22Rv1 (cell line): Measurements from ENCODE around the gene NPR1.

Experiments
- ZFX ChIP-seq: fragments of 450-650 bp; IDR thresholded peaks from 2 replicates; pipeline ENCODE4 v1.6.1; 2017; ENCODE audit warnings: antibody characterized with exemption, borderline replicate concordance
- TF ChIP-seq, protein P1 (sequence below): fragments of 450-650 bp; IDR thresholded peaks from 2 replicates; pipeline ENCODE4 v1.5.1; 2017; ENCODE audit warnings: mild to moderate bottlenecking

DNA sequence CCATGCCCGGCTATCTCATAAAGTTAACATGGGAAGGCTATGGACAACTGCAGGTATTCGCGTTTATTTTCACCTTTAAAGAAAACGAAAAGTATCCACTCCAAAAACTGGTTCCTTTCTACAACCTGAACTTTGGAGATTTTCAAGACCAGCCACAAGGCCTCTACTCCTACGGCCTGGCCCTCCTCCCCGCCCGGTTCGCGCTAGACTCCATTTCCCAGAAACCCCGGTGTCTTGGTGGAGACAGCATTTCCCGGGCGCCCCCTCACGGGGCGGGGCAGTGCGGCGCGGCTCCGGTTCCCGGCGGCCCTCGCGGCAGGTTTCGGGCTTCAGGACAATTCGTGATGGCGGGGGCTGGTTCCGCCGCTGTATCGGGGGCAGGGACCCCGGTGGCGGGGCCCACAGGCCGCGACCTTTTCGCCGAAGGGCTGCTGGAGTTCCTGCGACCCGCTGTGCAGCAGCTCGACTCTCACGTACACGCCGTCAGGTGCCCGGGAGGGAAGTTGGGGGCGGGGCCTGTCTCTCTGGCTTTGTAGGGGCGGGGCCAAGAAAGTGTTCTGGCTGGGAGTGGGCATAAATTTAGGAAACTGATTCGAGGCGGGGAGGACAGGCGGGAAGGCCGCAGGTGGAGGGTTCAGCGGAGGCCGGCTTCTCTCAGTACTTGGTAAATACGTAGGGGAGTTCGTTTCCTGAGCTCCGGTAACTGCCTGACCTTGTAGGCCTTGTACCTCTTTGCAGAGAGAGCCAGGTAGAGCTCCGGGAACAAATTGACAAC lies 19.9 kb upstream of the NPR1 start, which contains the start of gene SNAPIN:
- TF ChIP-seq, protein P1, sequence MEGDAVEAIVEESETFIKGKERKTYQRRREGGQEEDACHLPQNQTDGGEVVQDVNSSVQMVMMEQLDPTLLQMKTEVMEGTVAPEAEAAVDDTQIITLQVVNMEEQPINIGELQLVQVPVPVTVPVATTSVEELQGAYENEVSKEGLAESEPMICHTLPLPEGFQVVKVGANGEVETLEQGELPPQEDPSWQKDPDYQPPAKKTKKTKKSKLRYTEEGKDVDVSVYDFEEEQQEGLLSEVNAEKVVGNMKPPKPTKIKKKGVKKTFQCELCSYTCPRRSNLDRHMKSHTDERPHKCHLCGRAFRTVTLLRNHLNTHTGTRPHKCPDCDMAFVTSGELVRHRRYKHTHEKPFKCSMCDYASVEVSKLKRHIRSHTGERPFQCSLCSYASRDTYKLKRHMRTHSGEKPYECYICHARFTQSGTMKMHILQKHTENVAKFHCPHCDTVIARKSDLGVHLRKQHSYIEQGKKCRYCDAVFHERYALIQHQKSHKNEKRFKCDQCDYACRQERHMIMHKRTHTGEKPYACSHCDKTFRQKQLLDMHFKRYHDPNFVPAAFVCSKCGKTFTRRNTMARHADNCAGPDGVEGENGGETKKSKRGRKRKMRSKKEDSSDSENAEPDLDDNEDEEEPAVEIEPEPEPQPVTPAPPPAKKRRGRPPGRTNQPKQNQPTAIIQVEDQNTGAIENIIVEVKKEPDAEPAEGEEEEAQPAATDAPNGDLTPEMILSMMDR, result peak; percentile 19; the same call in 1 of the 2 replicates
- TF ChIP-seq ZFX, result no peak
